Endodermal cell (in vitro differentiated cells): ENCODE results near the gene SEPHS2. TPM values are rescaled to one million over a fixed set of nuclear protein-coding genes. Genes with fewer than 3 reads are reported as not detected.
"Not testable (repeated sequence)": the region's sequence is repeated elsewhere in the genome, so short reads cannot be mapped to it uniquely, and the experiment has no call there.

ENCODE experiments used
- DNase-seq: peaks from one replicate; pipeline ENCODE4 v3.0.0-alpha.2; 2017
- H3K27ac ChIP-seq: 2 replicates; pipeline ENCODE4 v1.5.1; 2013; ENCODE audit warnings: mild to moderate bottlenecking, low read depth, low read length, moderate library complexity
- H3K27me3 ChIP-seq: 2 replicates; pipeline ENCODE4 v1.6.1; 2013; ENCODE audit warnings: mild to moderate bottlenecking, low read length, moderate library complexity; ENCODE audit not compliant: insufficient read depth, control insufficient read depth, poor library complexity, severe bottlenecking
- H3K36me3 ChIP-seq: 2 replicates; pipeline ENCODE4 v1.7.0; 2013; ENCODE audit warnings: mild to moderate bottlenecking, low read length, moderate library complexity; ENCODE audit not compliant: control insufficient read depth, insufficient read depth
- H3K4me1 ChIP-seq: one replicate; pipeline ENCODE4 v1.7.0; 2013; ENCODE audit warnings: low read length; ENCODE audit not compliant: control insufficient read depth, insufficient read depth
- H3K4me3 ChIP-seq: 2 replicates; pipeline ENCODE4 v1.5.1; 2013; ENCODE audit warnings: mild to moderate bottlenecking, low read length, moderate library complexity
- H3K9ac ChIP-seq: 2 replicates; pipeline ENCODE4 v1.6.1; 2013; ENCODE audit warnings: mild to moderate bottlenecking, low read length, moderate library complexity; ENCODE audit not compliant: poor library complexity, severe bottlenecking; ENCODE audit errors: extremely low read depth
- H3K9me3 ChIP-seq: 2 replicates; pipeline ENCODE4 v1.6.1; 2013; ENCODE audit warnings: mild to moderate bottlenecking, low read length, moderate library complexity; ENCODE audit not compliant: control insufficient read depth
- H3K27ac Mint-ChIP-seq: 2 replicates; pipeline ENCODE4 v1.8.0; 2020; ENCODE audit warnings: mixed read lengths
- H3K27me3 Mint-ChIP-seq: 2 replicates; pipeline ENCODE4 v1.8.0; 2021; ENCODE audit warnings: mild to moderate bottlenecking, mixed read lengths; ENCODE audit not compliant: insufficient read depth
- H3K36me3 Mint-ChIP-seq: 2 replicates; pipeline ENCODE4 v1.8.0; 2020; ENCODE audit warnings: low read depth, mixed read lengths
- H3K4me1 Mint-ChIP-seq: 2 replicates; pipeline ENCODE4 v1.8.0; 2020; ENCODE audit warnings: mixed read lengths
- H3K4me3 Mint-ChIP-seq: 2 replicates; pipeline ENCODE4 v1.8.0; 2020; ENCODE audit warnings: mild to moderate bottlenecking, moderate library complexity, mixed read lengths
- H3K9me3 Mint-ChIP-seq: 2 replicates; pipeline ENCODE4 v1.8.0; 2020; ENCODE audit warnings: mild to moderate bottlenecking, mixed read lengths
- CTCF ChIP-seq: fragments of 200-600 bp; sonication (generic); conservative IDR thresholded peaks from 2 replicates; pipeline ENCODE4 v1.5.0; 2021; ENCODE audit warnings: antibody characterized with exemption, mild to moderate bottlenecking
- WGBS, 2 experiments: methylation state at CpG; one replicate each; pipeline versions ENCODE4 v1.1.5 to v1.1.7; 2013; ENCODE audit warnings: missing lambda C conversion rate in 2 of 2, mixed read lengths in 1 of 2; ENCODE audit not compliant: insufficient coverage in 1 of 2, insufficient read length in 1 of 2; 5-methylcytosine and 5-hydroxymethylcytosine counted together
- total RNA-seq, 2 donors: library from RNA; stranded (reverse); fragmentation: NEBNext Ultra II Directional in 1 of 2; extraction: Animal tissue kit (Norgen Biotek cat#: 25700) in 1 of 2; gene quantifications; 2 replicates in 1 of 2; 3 replicates in 1 of 2; pipeline ENCODE4 v1.2.1, GENCODE V29; 2021

SEPHS2 gene
- total RNA-seq, 2 donors from 2014 or later, result 35.7 to 37.5 TPM

- H3K9me3 Mint-ChIP-seq, result no peaks in the 10 kb centered on the region
- Histone ChIP-seq H3K9ac (no peak overlapping the region), H3K9me3 (no peaks in the 10 kb centered on the region), H3K27ac (peak overlapping the region; percentile 49), H3K4me3 (peak overlapping the region; percentile 89), H3K36me3 (peaks cover 25% of the 10 kb centered on the region), H3K27me3 (no peaks in the 10 kb centered on the region), H3K4me1 (no peaks in the 10 kb centered on the region)
- TF ChIP-seq CTCF, result no peak
- peaks cover 5% of the 10 kb centered on the region for H3K27me3 Mint-ChIP-seq
- H3K4me1 Mint-ChIP-seq, result peaks cover 35% of the 10 kb centered on the region
- no peak for DNase-seq
- H3K27ac Mint-ChIP-seq, result no peak overlapping the region
- H3K36me3 Mint-ChIP-seq, result peaks cover 16% of the 10 kb centered on the region
- H3K4me3 Mint-ChIP-seq, result no peak overlapping the region
- WGBS, 2 experiments, result 93 to 94% methylated on average over 25 to 42 of the region's 42 CpGs
These were observed 47.7 kb downstream of the SEPHS2 start for GRCh38 chr16:30397776-30398660.

GRCh38 chr16:30397056-30397455, 48.6 kb downstream of the SEPHS2 start:
- H3K27me3 Mint-ChIP-seq, result no peaks in the 10 kb centered on the region
- no peaks in the 10 kb centered on the region for H3K9me3 ChIP-seq
- peak overlapping the region; percentile 89 for H3K4me3 ChIP-seq
- peaks cover 35% of the 10 kb centered on the region for H3K4me1 Mint-ChIP-seq
- no peaks in the 10 kb centered on the region for H3K9me3 Mint-ChIP-seq
- no peak overlapping the region for H3K9ac ChIP-seq
- 94 to 95% methylated on average over 4 of the region's 4 CpGs for WGBS, 2 experiments
- H3K27ac ChIP-seq, result peak overlapping the region; percentile 29
- no peaks in the 10 kb centered on the region for H3K4me1 ChIP-seq
- peak overlapping the region; percentile 93 for H3K4me3 Mint-ChIP-seq
- no peak for DNase-seq
- H3K36me3 ChIP-seq, result peaks cover 25% of the 10 kb centered on the region
- peak overlapping the region; percentile 37 for H3K27ac Mint-ChIP-seq
- TF ChIP-seq CTCF, result no peak
- peaks cover 16% of the 10 kb centered on the region for H3K36me3 Mint-ChIP-seq
- H3K27me3 ChIP-seq, result no peaks in the 10 kb centered on the region

- H3K27me3 ChIP-seq, H3K27me3 Mint-ChIP-seq, H3K9me3 ChIP-seq, H3K4me1 ChIP-seq, DNase-seq, H3K9me3 Mint-ChIP-seq: not testable (repeated sequence)
- H3K4me3 ChIP-seq, result peak overlapping the region; percentile 89
- H3K27ac Mint-ChIP-seq, result peak overlapping the region; percentile 37
- 84% methylated on average over 4 of the region's 4 CpGs; no CpG with 5 or more reads in 1 of the 2 experiments for WGBS, 2 experiments
- peaks cover 16% of the 10 kb centered on the region for H3K36me3 Mint-ChIP-seq
- H3K4me3 Mint-ChIP-seq, result peak overlapping the region; percentile 93
- peak overlapping the region; percentile 29 for H3K27ac ChIP-seq
- peaks cover 25% of the 10 kb centered on the region for H3K36me3 ChIP-seq
- peaks cover 33% of the 10 kb centered on the region for H3K4me1 Mint-ChIP-seq
- peak overlapping the region; percentile 97 for H3K9ac ChIP-seq
These were observed 49.0 kb downstream of the SEPHS2 start for GRCh38 chr16:30396627-30397026.
